ENCODE results near the gene MRPL39. TPM values are rescaled to one million over a fixed set of nuclear protein-coding genes. Genes with fewer than 3 reads are reported as not detected.

Gene MRPL39
- polyA plus RNA-seq, 3 donors, result 5.1 to 22.3 (median 15.5) TPM

DNA sequence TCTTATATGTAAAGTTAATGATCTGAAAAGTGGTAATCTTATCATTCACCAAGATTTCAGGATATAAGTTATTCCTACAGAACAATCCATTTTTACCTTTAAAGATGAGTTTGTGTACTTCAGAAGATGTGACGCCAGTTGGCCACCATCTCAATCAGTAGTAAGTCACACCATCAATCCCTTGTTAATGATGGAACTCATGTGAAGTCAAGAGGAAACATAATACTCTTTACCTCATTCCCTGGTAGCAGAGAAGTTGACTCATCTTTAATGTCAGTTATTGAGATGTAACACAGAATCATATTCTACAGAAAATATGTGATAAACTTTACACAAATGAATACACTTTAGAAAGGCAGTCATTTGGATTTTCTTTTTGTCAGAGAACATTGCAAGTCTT lies 38.2 kb downstream of the MRPL39 start:
- no CpG with 5 or more reads among the region's 1 CpG for WGBS (ENCODE audit: insufficient coverage)
- Histone ChIP-seq H2AFZ (ENCODE audit: insufficient read depth, low read depth, low read length, poor library complexity, severe bottlenecking) (no peak overlapping the region), H3K27me3 (ENCODE audit: control insufficient read depth in 2 of 2, insufficient read depth in 2 of 2, low read length in 2 of 2) (no peaks in the 10 kb centered on the region), H3K9ac (ENCODE audit: insufficient read depth, low read length, poor library complexity, severe bottlenecking) (no peak overlapping the region), H3K4me1 (ENCODE audit: control insufficient read depth in 1 of 2, insufficient read depth in 2 of 2, low read length in 2 of 2) (no peaks in the 10 kb centered on the region), H3K4me3 (replicated peaks in 1 of 3; ENCODE audit: low read depth in 2 of 3, low read length in 3 of 3) (no peak overlapping the region), H3K36me3 (replicated peaks in 1 of 2; ENCODE audit: control insufficient read depth in 1 of 2, insufficient read depth in 2 of 2, low read length in 2 of 2) (no peaks in the 10 kb centered on the region), H3K4me2 (replicated peaks; ENCODE audit: extremely low read depth, low read length, poor library complexity, severe bottlenecking) (no peak overlapping the region), H3K79me2 (ENCODE audit: insufficient read depth, low read length) (no peaks in the 10 kb centered on the region), H3K9me3 (replicated peaks in 1 of 2; ENCODE audit: control insufficient read depth in 1 of 2, insufficient read depth in 1 of 2, low read length in 2 of 2) (no peaks in the 10 kb centered on the region), H3K27ac (ENCODE audit: low read depth in 1 of 2, low read length in 2 of 2) (no peak overlapping the region), H4K20me1 (ENCODE audit: insufficient read depth, low read length) (no peaks in the 10 kb centered on the region)
- peaks cover 20% of the 10 kb centered on the region for H3K4me1 Mint-ChIP-seq
- H3K36me3 Mint-ChIP-seq, result peaks cover 4% of the 10 kb centered on the region in 2 donors
- TF ChIP-seq CTCF (IDR thresholded peaks at IDR 0.05), result no peak
- no peak overlapping the region for H3K4me3 Mint-ChIP-seq
- no peaks in the 10 kb centered on the region for H3K9me3 Mint-ChIP-seq
- intact Hi-C loops (cut with micrococcal nuclease), result loop anchor here in 1 of 2 donors (10.0 kb wide), 1 partner anchor 124 kb away; no protein-coding TSS in a partner anchor
- no peak for DNase-seq
- H3K27ac Mint-ChIP-seq, result no peak overlapping the region
- H3K27me3 Mint-ChIP-seq (ENCODE audit: low read depth in 3 of 3), result peaks cover 0 to 2% (median 2%) of the 10 kb centered on the region in 3 donors

DNA sequence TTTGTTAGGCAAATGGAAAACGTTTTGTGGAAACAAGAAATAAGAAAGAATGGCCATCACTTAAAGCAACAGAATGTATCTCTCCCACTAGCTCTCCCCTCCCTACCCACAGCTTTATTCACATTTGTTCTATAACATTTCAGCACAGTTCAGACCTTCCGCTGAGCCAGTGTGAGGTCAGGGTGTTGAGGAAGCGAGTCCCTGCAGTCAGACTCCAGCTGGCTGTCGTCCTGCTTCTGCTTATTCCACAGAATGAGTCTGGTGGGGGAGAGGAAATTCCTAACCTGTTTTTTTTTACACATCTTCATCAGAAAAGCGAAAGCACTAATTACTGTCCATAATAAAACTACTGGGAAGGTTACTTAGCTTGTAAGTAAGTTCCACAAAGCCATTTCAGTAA lies 39.0 kb downstream of the MRPL39 start:
- peaks cover 24% of the 10 kb centered on the region for H3K4me1 Mint-ChIP-seq
- intact Hi-C loops (cut with micrococcal nuclease), result loop anchor here in 1 of 2 donors (10.0 kb wide), 1 partner anchor 123 kb away; no protein-coding TSS in a partner anchor
- no peak overlapping the region for H3K4me3 ChIP-seq (replicated peaks in 1 of 3; ENCODE audit: low read depth in 2 of 3, low read length in 3 of 3)

More for the DNA sequence above, 39.0 kb downstream of the MRPL39 start:
- Histone ChIP-seq H3K9me3 (replicated peaks in 1 of 2; ENCODE audit: control insufficient read depth in 1 of 2, insufficient read depth in 1 of 2, low read length in 2 of 2) (no peaks in the 10 kb centered on the region), H2AFZ (ENCODE audit: insufficient read depth, low read depth, low read length, poor library complexity, severe bottlenecking) (no peak overlapping the region), H3K4me2 (replicated peaks; ENCODE audit: extremely low read depth, low read length, poor library complexity, severe bottlenecking) (no peak overlapping the region), H3K27ac (ENCODE audit: low read depth in 1 of 2, low read length in 2 of 2) (no peak overlapping the region), H3K36me3 (replicated peaks in 1 of 2; ENCODE audit: control insufficient read depth in 1 of 2, insufficient read depth in 2 of 2, low read length in 2 of 2) (no peaks in the 10 kb centered on the region), H3K27me3 (ENCODE audit: control insufficient read depth in 2 of 2, insufficient read depth in 2 of 2, low read length in 2 of 2) (no peaks in the 10 kb centered on the region), H4K20me1 (ENCODE audit: insufficient read depth, low read length) (no peaks in the 10 kb centered on the region), H3K4me1 (ENCODE audit: control insufficient read depth in 1 of 2, insufficient read depth in 2 of 2, low read length in 2 of 2) (peaks cover 2 to 6% of the 10 kb centered on the region in 2 donors), H3K79me2 (ENCODE audit: insufficient read depth, low read length) (no peaks in the 10 kb centered on the region), H3K9ac (ENCODE audit: insufficient read depth, low read length, poor library complexity, severe bottlenecking) (no peak overlapping the region)
- Mint-ChIP-seq H3K36me3 (peaks cover 4% of the 10 kb centered on the region in 2 donors), H3K27ac (peak overlapping the region in 1 of 7 donors; percentile 44), H3K9me3 (no peaks in the 10 kb centered on the region), H3K27me3 (ENCODE audit: low read depth in 3 of 3) (peaks cover 0 to 2% (median 2%) of the 10 kb centered on the region in 3 donors), H3K4me3 (no peak overlapping the region)
- no CpG with 5 or more reads among the region's 5 CpGs for WGBS (ENCODE audit: insufficient coverage)
- TF ChIP-seq CTCF (IDR thresholded peaks at IDR 0.05), result no peak
- DNase-seq, result peak in 2 of 3 donors; percentile 3 to 57
